Kidney (tissue), 14 donors: ENCODE measurements around the gene WWP2. TPM values are rescaled to one million over a fixed set of nuclear protein-coding genes. Genes with fewer than 3 reads are reported as not detected.
"Not testable (repeated sequence)": the region's sequence is repeated elsewhere in the genome, so short reads cannot be mapped to it uniquely, and the experiment has no call there.

Source experiments
- DNase-seq, 5 donors: peaks; one replicate each; pipeline ENCODE4 v3.0.0-alpha.2; 2013 to 2020
- FAIRE-seq: peaks from 2 replicates; lab custom pipeline; 2012; peaks lifted over from hg19 to GRCh38; lab: Jason Lieb, UNC
- H3K27ac ChIP-seq, 2 donors: one replicate each; pipeline ENCODE4 v1.7.0; 2013; ENCODE audit warnings: low read depth in 2 of 2, low read length in 2 of 2, inconsistent platforms in 1 of 2
- H3K27me3 ChIP-seq: one replicate; pipeline ENCODE4 v1.7.1; 2013; ENCODE audit warnings: low read length, inconsistent platforms; ENCODE audit not compliant: control insufficient read depth, insufficient read depth
- H3K36me3 ChIP-seq, 3 donors: one replicate each; pipeline versions ENCODE4 v1.7.0 to v1.7.1; 2013; ENCODE audit warnings: low read length in 3 of 3, control low read depth in 1 of 3, inconsistent platforms in 1 of 3; ENCODE audit not compliant: insufficient read depth in 3 of 3, control insufficient read depth in 2 of 3
- H3K4me1 ChIP-seq, 3 donors: one replicate each; pipeline versions ENCODE4 v1.7.0 to v1.7.1; 2013; ENCODE audit warnings: low read length in 3 of 3, inconsistent platforms in 1 of 3, low read depth in 1 of 3; ENCODE audit not compliant: control insufficient read depth in 2 of 3, insufficient read depth in 2 of 3
- H3K4me3 ChIP-seq, 3 donors: one replicate each; pipeline versions ENCODE4 v1.7.0 to v1.8.1; 2013; ENCODE audit warnings: low read length in 3 of 3, control low read depth in 1 of 3, inconsistent platforms in 1 of 3
- H3K9ac ChIP-seq, 3 donors: one replicate each; pipeline versions ENCODE4 v1.7.0 to v1.7.1; 2013; ENCODE audit warnings: low read length in 3 of 3, control low read depth in 1 of 3, inconsistent platforms in 1 of 3
- H3K9me3 ChIP-seq, 3 donors: one replicate each; pipeline versions ENCODE4 v1.7.0 to v1.7.1; 2013; ENCODE audit warnings: low read length in 3 of 3, control low read depth in 1 of 3, inconsistent platforms in 1 of 3; ENCODE audit not compliant: control insufficient read depth in 2 of 3, insufficient read depth in 1 of 3
- intact Hi-C: fragments of 100-400 bp; cut with DNase I; formaldehyde crosslinking; loops from one replicate; pipeline ENCODE4 v1.11.1; 2022
- polyA plus RNA-seq: library from polyadenylated mRNA; stranded (reverse); fragments of 350-450 nt; fragmentation: Illumina TruSeq; extraction: RNeasy Lipid Tissue Mini Kit (QIAGEN cat#74804); gene quantifications from one replicate; pipeline ENCODE4 v1.2.3, GENCODE V29; 2014; ENCODE audit warnings: low read depth, low replicate concordance; ENCODE audit not compliant: insufficient read depth
- total RNA-seq: library from RNA; stranded (reverse); fragmentation: NEBNext Ultra II Directional; extraction: Animal tissue kit (Norgen Biotek cat#: 25700); gene quantifications from one replicate; pipeline ENCODE4 v1.2.1, GENCODE V29; 2021
- TF ChIP-seq, protein P1 (sequence below): IDR thresholded peaks from 3 replicates; pipeline ENCODE4 v1.5.1; 2012; ENCODE audit warnings: mild to moderate bottlenecking, moderate library complexity, borderline replicate concordance; ENCODE audit not compliant: insufficient read depth; ENCODE audit errors: extremely low read depth
- donor health status: control.
- donor health status: control.
- donor health status: control.
- donor health status: control.
- donor health status: control.
- donor health status: DM: yes; HTN: yes; CAD: no.
- donor health status: Normal renal cell carcinoma (clear cell type).

The WWP2 gene
- total and polyA plus RNA-seq, 2 donors from 2014 or later, result 30.0 to 128 TPM

- DNase-seq (no peak), FAIRE-seq (no peak)
- TF ChIP-seq, protein P1, sequence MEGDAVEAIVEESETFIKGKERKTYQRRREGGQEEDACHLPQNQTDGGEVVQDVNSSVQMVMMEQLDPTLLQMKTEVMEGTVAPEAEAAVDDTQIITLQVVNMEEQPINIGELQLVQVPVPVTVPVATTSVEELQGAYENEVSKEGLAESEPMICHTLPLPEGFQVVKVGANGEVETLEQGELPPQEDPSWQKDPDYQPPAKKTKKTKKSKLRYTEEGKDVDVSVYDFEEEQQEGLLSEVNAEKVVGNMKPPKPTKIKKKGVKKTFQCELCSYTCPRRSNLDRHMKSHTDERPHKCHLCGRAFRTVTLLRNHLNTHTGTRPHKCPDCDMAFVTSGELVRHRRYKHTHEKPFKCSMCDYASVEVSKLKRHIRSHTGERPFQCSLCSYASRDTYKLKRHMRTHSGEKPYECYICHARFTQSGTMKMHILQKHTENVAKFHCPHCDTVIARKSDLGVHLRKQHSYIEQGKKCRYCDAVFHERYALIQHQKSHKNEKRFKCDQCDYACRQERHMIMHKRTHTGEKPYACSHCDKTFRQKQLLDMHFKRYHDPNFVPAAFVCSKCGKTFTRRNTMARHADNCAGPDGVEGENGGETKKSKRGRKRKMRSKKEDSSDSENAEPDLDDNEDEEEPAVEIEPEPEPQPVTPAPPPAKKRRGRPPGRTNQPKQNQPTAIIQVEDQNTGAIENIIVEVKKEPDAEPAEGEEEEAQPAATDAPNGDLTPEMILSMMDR, result no peak
- Histone ChIP-seq H3K27ac (no peak overlapping the region), H3K9me3 (no peaks in the 10 kb centered on the region), H3K4me1 (no peaks in the 10 kb centered on the region), H3K36me3 (peaks cover 0 to 4% (median 0%) of the 10 kb centered on the region in 3 donors), H3K9ac (no peak overlapping the region), H3K4me3 (no peak overlapping the region), H3K27me3 (no peaks in the 10 kb centered on the region)
- intact Hi-C loops, result no loop called here
Observed at GRCh38 chr16:69781118-69781517, 19.0 kb downstream of the WWP2 start.

DNA sequence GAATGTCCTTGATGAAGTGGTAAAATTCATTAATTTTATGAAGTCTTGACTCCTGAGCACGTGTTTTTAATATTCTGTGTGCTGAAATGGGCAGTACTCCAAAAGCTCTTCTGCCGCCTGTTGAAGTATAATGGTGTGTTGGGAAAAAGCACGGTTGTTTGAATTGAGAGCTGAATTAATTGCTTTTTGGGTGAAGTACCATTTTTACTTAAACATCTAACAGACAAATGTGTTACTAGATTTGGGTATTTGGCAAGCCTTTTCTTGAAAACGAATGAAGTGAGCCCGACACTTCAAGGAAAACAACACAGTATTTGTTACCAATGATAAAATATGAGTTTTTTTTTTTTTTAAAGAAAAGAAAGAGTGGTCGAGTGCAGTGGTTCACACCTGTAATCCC, 22.5 kb downstream of the WWP2 start:
- FAIRE-seq (no peak), DNase-seq (no peak)
- H3K4me3 ChIP-seq, result no peak overlapping the region
- no peaks in the 10 kb centered on the region for H3K4me1 ChIP-seq
- H3K27me3 ChIP-seq, result no peaks in the 10 kb centered on the region
- no peak overlapping the region for H3K9ac ChIP-seq
- TF ChIP-seq, protein P1, result no peak
- no peaks in the 10 kb centered on the region for H3K9me3 ChIP-seq
- intact Hi-C loops, result no loop called here
- H3K36me3 ChIP-seq, result peaks cover 2 to 10% (median 7%) of the 10 kb centered on the region in 3 donors
- no peak overlapping the region for H3K27ac ChIP-seq

GRCh38 chr16:69787883-69788282, 25.8 kb downstream of the WWP2 start:
- TF ChIP-seq, protein P1, result no peak
- Histone ChIP-seq H3K27ac (no peak overlapping the region), H3K36me3 (peaks cover 2 to 14% (median 9%) of the 10 kb centered on the region in 3 donors), H3K9me3 (no peaks in the 10 kb centered on the region), H3K9ac (no peak overlapping the region), H3K4me3 (no peak overlapping the region), H3K27me3 (no peaks in the 10 kb centered on the region), H3K4me1 (no peaks in the 10 kb centered on the region)
- DNase-seq, result no peak
- intact Hi-C loops, result no loop called here
- no peak for FAIRE-seq

- H3K27ac ChIP-seq, DNase-seq, H3K4me1 ChIP-seq, H3K9ac ChIP-seq, H3K9me3 ChIP-seq, H3K4me3 ChIP-seq, FAIRE-seq, H3K27me3 ChIP-seq: not testable (repeated sequence)
- intact Hi-C loops, result loop anchor here (10.0 kb wide), 1 partner anchor 143 kb away; no protein-coding TSS in a partner anchor
- H3K36me3 ChIP-seq, result peaks cover 2 to 11% (median 9%) of the 10 kb centered on the region in 3 donors
Observed at GRCh38 chr16:69791391-69791847, 29.3 kb downstream of the WWP2 start.
